Tongue (tissue), 2 donors: ENCODE data around the gene CORO2B. TPM values are rescaled to one million over a fixed set of nuclear protein-coding genes. Genes with fewer than 3 reads are reported as not detected.

Experiments used
- DNase-seq: peaks from one replicate; pipeline ENCODE4 v3.0.0-alpha.2; 2015
- total RNA-seq: library from RNA; depleted of rRNA; stranded (reverse); fragments of >200 nt; gene quantifications from one replicate; pipeline ENCODE4 v1.2.3, GENCODE V29; 2014

CORO2B gene
- total RNA-seq, 1 donor from 2014 or later = 2.3 TPM

DNA sequence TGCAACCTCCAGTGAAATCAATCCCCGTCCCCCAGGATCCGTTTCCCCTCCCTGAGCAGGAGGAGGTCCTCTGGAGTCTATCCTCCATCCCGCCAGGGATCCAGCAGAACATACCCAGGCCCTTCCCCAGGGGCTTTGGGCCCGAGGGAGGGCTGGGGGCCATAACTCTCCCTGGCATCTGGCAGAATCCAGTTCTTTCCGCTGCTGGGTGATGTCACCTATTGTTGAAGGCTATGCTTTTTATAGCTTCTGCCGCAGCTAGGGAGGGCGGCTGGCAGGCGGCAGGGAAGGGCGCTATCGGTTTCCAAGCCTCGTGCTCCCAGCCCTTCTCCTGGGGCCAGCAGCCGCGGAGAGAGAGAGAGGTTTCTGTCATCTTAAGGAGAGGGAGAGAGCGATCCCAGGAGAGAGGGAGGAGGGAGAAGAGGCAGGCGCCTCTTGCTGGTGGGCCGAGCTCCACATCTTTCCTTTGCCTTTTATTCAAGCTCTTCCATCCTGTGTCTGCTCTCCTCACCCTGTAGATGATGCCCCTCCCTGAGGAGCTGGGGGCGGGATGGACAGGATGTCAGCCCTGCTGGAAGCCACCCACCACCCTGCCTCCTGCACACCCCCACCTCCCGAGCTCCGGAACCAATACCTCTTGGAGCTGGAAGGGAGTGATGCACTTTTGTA is 121.8 kb downstream of the CORO2B start:
- peak; percentile 85 for DNase-seq

DNA sequence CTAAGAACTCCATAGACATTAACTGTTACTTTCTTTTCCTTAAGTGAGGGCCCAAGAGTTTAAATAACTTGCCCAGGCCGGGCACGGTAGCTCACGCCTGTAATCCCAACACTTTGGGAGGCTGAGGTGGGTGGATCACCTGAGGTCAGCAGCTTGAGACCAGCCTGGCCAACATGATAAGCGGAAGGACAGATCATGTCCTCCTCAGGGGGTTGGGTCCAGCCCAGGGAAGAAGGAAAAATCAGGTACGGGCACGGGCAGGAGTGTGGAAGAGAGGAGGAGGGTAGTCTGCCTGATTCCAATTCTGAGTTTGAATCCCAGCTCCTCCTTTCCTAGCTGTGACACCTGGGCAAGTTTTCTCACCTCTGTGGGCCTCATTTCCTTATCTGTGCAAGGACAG is 123.1 kb downstream of the CORO2B start:
- no peak for DNase-seq

DNA sequence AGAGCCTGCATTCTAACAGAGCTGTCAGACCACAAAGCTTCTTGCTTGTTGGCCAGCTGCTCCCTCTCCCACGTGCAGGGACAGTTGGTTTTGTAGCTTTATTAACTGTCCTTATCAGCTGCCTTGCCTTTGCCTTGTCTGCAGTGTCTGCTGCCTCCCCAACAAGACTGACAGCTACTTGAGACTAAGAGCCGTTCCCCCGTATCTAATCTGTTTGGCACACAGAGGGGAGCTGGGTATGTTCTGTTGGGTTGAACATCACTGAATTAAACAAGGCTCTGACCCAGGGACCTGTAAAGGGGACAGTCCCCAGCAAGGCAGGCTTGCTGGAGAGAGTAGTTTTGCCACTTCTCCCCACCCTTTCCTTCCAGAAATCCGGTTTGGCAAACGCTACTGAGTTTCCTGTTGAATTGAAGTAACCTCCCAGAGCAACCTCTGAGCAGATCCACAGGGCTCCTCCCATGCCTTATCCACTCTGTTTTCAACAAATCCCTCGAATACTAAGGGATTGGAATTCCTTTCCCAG is 125.8 kb downstream of the CORO2B start:
- peak; percentile 79 for DNase-seq

DNA sequence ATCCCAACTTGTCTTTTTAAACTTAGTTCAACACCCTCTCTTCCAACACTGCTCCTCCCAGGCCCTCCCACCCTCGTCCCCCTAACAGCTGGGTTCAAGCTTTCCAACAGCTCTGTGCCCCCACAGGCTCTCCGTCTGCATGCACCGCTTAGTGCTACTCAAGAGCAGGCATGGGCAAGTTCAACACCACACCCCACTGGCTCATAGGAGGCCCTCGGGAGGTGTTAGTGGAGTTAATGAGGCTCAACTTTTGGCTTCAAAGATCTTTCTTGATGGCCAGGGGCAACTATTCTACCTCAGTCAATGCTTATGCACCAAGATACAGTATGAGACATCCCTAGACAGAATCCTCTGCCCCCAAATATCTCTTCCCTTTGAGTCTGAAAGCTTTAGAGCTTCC is 127.5 kb downstream of the CORO2B start:
- peak; percentile 25 for DNase-seq

DNA sequence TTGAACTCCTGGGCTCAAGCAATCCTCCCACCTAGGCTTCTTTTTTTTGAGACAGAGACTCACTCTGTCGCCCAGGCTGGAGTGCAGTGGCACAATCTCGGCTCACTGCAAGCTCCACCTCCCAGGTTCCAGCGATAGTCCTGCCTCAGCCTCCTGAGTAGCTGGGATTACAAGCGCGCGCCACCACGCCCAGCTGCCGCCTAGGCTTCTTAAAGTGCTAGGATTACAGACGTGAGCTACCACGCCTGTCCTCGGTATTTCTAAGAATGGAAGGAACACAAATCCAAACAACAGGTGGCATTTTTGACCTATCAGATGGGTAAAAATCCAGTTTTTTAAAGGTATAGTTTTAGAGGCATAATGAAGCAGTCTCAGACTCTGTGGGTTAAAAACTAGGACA is 128.1 kb downstream of the CORO2B start:
- peak; percentile 32 for DNase-seq

DNA sequence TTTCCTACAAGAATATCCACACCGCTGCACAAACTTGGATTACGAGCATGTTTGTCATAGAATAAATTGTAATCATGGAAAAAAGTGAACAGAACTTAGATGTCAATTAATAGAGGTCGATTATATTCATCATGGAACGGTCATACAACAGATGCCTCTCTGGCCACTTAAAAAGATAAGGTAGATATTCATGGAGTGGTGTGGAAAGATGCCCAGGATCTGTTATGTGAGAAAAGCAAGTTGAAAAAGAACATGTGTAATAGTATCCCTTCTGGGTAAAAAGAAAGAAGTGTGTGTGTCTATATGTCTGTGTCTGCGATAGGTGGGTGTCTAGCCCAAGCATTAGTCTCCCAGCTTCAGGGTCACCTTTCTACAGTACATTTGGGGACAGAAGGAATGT is 128.6 kb downstream of the CORO2B start:
- DNase-seq = no peak

DNA sequence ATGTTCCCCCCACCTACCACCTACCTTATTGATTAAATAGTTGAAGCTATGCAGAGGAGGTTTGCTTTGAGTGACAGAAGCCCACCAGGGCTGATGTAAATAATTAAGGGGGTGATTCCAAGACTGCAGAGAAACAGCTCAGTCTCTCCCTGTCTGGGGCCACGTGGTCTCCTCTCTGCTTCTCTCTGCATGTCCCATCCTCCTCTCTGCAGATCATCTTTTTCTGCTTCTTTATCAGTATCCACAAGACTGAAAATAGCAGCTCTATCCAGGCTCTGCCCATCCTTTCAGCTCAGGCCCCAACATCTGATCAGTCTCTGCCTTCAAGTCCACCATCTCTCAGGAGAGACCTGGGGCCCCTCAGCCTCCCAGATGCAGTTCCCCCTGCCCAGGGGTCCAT is 131.1 kb downstream of the CORO2B start:
- no peak for DNase-seq

DNA sequence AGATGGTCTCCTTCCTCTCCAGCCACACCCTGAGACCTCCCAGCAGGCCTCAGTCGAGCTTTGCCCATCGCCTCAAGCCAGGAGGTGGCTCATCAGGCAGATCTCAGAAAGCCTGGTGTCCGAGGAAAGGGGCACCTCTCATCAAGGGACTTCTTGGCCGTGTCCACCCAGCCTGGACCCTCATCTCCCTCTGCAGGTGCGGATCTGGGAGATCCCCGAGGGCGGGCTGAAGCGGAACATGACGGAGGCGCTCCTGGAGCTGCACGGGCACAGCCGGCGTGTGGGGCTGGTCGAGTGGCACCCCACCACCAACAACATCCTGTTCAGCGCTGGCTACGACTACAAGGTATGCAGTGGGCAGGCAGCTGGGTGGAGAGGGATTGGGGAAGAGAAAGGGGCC is 131.7 kb downstream of the CORO2B start:
- DNase-seq = no peak

DNA sequence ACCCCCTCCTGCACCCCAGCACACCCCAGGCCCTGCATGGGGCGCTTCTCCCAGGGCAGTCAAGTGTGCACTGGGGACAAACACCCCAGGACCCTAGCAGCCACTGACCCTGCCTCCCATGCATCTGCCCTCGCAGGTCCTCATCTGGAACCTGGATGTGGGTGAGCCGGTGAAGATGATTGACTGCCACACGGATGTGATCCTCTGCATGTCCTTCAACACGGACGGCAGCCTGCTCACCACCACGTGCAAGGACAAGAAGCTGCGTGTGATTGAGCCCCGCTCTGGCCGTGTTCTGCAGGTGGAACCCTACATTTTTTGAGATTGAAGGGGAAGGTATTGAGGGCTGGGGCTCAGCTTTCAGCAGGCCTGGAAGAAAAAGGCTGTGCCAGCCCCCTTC is 132.6 kb downstream of the CORO2B start:
- DNase-seq = no peak

DNA sequence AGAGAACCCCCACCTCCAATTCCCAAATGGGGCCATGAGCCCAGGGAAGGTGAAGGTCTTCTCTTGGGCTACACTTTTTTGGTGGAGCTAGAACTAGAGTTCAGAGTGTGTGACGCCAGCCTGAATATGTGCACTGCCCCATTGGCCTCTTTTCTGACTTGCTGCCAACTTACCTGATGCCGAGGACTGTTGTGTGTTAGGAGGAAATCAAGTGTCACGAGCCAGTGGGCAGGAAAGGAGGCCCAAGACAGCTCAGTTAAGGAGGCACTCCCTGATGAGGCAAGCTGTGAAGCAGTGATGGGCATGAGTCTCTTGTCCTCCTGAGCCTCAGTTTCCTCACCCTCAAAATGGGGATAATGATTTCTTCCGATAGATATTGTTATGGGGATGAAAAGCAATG is 134.1 kb downstream of the CORO2B start:
- DNase-seq = no peak

DNA sequence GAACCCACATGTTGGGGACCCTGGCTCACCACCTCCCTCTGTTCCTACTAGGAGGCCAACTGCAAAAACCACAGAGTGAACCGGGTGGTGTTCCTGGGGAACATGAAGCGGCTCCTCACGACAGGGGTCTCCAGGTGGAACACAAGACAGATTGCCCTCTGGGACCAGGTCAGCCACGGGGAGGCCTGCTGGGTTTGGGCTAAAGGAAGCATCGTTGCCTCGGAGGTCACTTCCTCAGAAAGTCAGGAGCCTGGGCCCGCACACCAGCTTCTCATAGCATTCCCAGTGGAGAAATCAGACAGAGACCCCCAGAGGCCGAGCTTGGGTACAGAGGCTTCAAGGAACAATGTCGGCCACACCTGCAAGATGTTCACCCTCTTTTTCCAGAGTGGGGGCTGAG is 135.1 kb downstream of the CORO2B start:
- no peak for DNase-seq

DNA sequence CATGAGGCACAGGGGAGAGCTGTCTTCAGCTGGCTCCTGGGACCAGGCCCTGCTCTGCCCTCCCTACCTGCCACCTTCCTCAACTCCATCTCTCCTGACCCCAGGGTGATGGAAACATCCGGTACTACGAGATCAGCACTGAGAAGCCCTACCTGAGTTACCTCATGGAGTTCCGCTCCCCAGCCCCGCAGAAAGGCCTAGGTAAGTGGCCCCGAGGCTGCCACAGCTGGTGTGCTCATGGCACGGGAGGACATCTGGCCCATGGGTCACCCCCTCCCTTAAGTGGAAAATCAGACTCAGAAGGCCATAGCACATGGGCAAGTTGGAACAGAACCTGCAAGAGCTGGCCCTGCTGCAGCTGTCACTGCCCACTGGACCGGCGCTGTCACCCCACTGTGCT is 136.3 kb downstream of the CORO2B start:
- no peak for DNase-seq

DNA sequence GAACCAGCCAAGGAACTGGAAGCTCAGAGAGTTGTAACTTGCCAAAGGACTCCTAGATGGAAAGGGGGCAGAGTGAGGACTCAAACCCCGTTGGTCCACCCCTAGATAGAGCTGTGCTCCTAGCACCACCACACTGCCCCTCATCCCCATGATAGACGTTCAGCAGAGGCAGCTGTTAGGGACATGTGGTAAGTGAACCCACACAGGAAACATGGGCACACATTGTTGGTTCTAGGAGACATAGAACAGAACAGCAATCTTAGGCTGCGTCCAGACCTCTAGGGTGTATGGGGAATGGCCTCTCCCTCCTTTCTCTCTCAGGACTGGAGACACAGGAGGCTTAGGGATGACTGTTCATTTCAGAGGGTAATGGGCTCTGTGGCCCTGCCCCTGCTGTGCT is 139.2 kb downstream of the CORO2B start:
- no peak for DNase-seq

DNA sequence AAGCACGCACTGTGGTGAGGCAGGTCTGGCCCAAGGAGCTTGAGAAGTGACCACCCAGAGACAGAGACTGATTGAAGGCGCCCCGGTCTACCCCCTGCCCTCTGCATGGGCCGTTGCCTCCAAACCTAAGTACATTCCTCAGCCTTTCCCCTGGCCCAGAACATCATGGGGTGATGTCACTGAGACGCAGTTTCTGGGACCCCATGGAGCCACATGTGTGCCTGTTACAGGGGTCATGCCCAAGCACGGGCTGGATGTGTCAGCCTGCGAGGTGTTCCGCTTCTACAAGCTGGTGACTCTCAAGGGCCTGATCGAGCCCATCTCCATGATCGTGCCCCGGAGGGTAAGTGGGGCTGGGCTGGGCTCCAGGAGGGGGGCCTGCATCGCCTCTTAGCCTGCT is 139.7 kb downstream of the CORO2B start:
- no peak for DNase-seq

DNA sequence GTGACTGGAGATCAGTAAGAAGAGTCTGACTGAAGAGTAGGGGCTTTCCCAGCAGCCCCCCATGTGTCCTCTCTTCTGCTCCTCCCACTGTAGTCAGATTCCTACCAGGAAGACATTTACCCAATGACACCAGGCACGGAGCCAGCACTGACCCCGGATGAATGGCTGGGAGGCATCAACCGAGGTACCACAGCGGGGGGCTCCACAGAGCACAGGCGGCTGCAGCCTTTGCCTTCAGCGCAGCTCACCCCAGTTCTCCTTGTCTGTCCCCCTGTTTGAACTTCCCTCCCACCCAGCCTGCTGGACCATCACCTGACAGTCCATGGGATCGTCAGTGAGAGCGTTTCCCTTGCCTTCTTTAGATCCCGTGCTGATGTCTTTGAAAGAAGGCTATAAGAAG is 140.3 kb downstream of the CORO2B start:
- DNase-seq = no peak

DNA sequence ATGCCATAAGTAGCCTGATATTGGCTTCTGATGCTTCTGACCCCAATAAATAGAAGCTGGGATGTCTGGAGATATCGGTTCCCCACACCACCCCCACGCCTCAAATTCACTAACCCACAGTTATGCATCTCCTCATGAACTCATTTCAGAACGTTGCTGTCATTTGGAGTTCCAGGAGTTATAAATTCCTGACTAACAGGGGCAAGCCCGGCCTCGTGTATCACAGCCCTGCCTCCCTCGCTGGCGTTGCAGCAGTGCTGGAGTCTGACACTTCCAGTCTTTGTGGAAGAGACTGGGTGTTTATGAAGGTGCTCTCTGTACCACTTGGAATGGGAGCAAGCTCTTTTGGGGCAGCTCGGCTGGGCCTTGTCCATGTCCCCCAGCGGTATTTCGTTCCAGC is 140.9 kb downstream of the CORO2B start:
- no peak for DNase-seq

DNA sequence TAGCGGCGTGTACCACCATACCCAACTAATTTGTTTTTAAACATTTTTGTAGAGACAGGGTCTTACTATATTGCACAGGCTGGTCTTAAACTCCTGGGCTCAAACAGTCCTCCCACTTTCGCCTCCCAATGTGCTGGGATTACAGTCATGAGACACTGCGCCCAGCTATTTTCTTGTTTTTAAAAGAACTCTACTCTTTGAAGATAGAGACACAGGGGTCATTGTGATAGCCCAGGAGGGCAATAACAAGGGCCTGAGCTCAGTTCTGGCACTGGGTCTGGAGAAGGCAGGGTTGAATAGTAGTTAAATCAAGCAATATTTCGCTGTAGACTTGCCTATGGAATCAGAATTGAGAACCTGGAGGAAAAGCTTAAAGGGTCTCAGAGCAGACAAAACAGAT is 143.1 kb downstream of the CORO2B start:
- DNase-seq = no peak

DNA sequence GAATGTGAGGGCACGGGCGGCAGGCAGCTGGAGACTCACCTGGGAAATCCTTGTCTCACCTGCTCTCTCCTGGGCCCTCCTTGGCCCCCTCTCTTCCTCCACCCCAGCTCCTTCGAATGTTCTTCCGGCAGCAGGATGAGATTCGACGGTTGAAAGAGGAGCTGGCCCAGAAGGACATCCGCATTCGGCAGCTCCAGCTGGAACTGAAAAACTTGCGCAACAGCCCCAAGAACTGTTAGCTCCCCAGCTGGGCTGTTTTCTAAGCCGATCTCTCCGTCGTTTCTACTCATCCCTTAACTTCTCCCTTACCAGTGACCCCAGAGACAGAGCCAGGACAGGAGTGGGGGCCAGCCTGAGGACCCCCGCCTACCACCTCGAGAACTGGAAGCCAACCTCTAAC is 146.9 kb downstream of the CORO2B start:
- DNase-seq = peak; percentile 66

DNA sequence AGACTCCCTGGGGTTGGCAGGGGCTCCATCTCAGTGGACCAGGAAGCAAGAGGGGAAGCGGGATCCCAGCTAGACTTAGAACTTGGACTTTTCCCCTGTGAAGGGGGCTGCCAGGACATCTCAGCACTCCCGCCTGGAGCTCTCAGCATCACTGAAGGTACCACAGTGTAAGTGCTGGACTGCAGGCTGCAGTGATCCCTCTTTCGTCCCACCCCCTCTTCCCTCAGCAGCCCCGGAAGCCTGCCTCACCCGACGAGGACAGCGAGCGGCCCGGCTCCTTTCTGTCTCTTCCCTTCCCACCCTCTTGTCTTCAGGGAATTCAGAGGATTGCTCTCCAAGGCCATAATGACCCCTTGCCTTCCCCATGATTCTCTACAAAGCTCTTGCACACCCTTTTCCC is 147.5 kb downstream of the CORO2B start:
- no peak for DNase-seq

DNA sequence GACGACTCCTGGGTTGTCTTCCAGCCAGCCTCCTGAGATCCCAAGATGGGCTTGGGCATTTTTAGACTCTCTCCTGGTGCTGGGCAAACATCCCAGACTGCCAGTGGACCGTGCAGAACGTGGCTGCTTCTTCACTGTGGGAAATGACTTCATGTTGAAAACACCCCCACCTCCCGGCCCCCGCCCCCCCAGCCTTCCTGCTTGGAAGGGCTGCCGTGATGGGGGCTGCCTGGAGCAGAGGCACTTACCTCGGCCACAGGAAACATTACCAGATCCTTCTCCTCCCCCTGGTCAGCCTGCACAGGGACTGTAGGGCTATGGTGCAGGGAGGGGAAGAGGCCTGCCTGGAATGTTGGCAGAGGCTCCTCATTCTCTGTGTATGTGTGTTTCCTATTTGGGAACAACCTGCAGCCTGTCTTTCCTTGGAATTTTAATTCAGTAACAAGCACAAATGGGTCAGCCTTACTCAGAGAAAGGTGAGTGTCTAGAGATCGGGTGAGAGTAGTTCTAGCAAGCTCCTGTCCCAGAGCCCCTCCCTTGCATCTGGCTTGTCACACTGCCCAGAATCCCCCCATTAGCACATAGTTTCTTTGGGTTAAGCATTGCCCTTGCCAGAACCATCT is 151.1 kb downstream of the CORO2B start:
- DNase-seq = peak; percentile 63

DNA sequence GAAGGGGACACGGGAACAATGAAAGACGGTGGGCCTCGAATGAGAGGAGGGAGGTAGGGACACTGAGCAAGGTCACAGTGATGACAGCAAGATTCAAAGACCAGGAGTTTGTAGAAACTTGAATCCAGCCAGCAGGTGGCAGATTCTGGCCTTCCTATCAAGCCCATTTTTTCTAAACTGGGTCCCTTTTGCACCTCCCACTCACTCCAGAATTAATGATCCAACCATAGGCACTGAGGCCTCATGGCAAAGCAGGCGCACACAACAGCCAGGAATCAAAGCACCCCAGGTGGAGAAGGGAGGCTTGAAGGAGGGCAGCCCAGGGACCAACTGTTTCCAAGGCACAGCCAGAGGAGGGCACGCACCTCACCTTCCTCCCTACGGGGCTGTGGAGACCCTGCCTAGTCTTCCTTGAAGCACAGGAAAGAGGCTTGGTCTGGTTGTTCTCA is 151.7 kb downstream of the CORO2B start:
- DNase-seq = peak; percentile 76

DNA sequence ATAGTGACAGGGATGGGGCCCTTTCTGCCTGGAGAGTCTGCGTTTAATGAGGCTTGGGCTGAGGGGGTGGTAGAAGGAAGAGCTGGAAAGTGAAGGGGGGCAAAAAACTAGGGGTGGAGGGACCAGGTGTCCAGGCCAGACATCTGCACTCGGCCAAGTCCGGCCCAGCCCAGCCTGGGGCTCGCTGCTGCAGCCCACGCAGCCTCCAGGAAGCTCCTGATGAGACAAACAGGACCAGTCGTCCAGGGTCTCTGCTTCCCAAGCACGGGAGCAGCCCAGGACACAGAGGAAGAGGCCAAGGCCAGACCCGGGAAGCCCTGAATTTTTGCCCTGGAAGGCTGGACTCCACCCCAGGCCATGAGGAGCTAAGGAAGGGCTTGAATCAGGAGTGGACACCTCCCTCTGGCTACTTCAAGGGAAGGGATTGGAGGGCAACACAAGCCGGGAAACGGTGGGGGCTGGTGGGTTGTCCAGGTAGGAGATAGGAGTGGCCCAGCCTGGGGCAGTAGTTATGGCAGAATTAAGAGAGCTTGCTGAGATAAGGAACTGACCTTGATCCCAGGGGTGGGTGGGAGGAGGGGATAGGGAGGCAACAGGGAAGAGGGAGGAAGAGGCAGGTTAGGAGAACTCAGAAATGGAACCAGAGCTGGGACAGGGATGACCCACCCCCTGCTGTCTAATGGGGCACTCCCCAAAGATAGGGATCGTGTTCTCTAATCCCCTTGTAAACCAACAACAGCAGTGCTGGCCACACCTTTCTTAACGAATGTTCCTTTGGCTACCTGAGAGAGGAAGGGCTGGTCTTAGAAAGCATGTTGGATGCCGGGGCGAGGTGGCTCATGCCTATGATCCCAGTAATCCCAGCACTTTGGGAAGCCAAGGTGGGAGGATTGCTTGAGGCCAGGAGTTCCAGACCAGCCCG is 152.4 kb downstream of the CORO2B start:
- DNase-seq = peak; percentile 61

DNA sequence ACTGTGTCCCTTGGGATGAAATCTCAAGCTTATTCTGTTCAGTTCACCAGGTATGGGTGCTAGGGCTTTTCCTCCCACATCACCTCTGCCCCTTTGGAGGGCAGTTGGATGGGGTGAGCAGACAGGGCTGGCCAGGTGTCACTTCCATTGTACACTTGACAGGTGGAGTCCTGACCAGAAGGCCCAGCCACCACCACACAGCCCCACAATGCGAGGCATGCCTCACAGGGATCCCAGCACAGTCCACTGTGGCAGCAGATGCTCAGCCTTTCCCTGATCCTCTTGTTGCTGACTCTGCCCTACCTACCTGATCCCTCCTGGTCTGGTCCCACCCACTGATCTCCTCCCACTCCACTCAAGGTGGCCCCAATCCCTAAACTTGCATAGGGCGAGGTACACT is 153.7 kb downstream of the CORO2B start:
- no peak for DNase-seq
